Calu3 (cell line): ENCODE measurements around the gene ACAD8. TPM values are rescaled to one million over a fixed set of nuclear protein-coding genes. Genes with fewer than 3 reads are reported as not detected.
A peak's percentile ranks its signal among the peaks of the same experiment; 100 is the strongest.

Experiments
- BruUV-seq: library from RNA; stranded (reverse); fragments of 400-500 nt; replicated peaks from 2 replicates; lab custom pipeline; 2021; lab: Mats Ljungman, UMichigan
- CTCF ChIA-PET: fragments of 300-600 bp; sonication (Branson Sonifier 250); formaldehyde crosslinking; loops from one replicate; lab custom pipeline; 2022; ENCODE audit warnings: antibody characterized with exemption; lab: Charles Lee
- DNase-seq: peaks from one replicate; pipeline ENCODE4 v3.0.0; 2022
- H3K27ac Mint-ChIP-seq: one replicate; pipeline ENCODE4 v1.8.0; 2022; ENCODE audit warnings: mixed read lengths; ENCODE audit not compliant: unreplicated experiment
- H3K27me3 Mint-ChIP-seq: one replicate; pipeline ENCODE4 v1.8.0; 2022; ENCODE audit warnings: mixed read lengths; ENCODE audit not compliant: unreplicated experiment
- H3K36me3 Mint-ChIP-seq: one replicate; pipeline ENCODE4 v1.8.0; 2022; ENCODE audit warnings: mild to moderate bottlenecking, moderate library complexity, mixed read lengths; ENCODE audit not compliant: insufficient read depth, unreplicated experiment
- H3K4me1 Mint-ChIP-seq: one replicate; pipeline ENCODE4 v1.8.0; 2022; ENCODE audit warnings: mild to moderate bottlenecking, low read depth, mixed read lengths; ENCODE audit not compliant: unreplicated experiment
- H3K4me3 Mint-ChIP-seq: one replicate; pipeline ENCODE4 v1.8.0; 2022; ENCODE audit warnings: mild to moderate bottlenecking, low read depth, moderate library complexity, mixed read lengths; ENCODE audit not compliant: unreplicated experiment
- H3K9me3 Mint-ChIP-seq: one replicate; pipeline ENCODE4 v1.8.0; 2022; ENCODE audit warnings: low read depth, mixed read lengths; ENCODE audit not compliant: unreplicated experiment
- intact Hi-C: fragments of 100-400 bp; cut with micrococcal nuclease; formaldehyde crosslinking; loops from one replicate; pipeline ENCODE4 v1.10.0; 2022; ENCODE audit not compliant: unreplicated experiment
- total RNA-seq: library from RNA; stranded (reverse); gene quantifications from 2 replicates; pipeline ENCODE4 v1.2.3, GENCODE V29; 2022
- TF ChIP-seq, protein P1 (sequence below): fragments of 200-600 bp; IDR thresholded peaks from one replicate; pipeline ENCODE4 v1.8.0; 2022; ENCODE audit warnings: antibody characterized with exemption; ENCODE audit not compliant: unreplicated experiment

Gene ACAD8
- total RNA-seq, 1 experiment from 2014 or later = 21.0 TPM

DNA sequence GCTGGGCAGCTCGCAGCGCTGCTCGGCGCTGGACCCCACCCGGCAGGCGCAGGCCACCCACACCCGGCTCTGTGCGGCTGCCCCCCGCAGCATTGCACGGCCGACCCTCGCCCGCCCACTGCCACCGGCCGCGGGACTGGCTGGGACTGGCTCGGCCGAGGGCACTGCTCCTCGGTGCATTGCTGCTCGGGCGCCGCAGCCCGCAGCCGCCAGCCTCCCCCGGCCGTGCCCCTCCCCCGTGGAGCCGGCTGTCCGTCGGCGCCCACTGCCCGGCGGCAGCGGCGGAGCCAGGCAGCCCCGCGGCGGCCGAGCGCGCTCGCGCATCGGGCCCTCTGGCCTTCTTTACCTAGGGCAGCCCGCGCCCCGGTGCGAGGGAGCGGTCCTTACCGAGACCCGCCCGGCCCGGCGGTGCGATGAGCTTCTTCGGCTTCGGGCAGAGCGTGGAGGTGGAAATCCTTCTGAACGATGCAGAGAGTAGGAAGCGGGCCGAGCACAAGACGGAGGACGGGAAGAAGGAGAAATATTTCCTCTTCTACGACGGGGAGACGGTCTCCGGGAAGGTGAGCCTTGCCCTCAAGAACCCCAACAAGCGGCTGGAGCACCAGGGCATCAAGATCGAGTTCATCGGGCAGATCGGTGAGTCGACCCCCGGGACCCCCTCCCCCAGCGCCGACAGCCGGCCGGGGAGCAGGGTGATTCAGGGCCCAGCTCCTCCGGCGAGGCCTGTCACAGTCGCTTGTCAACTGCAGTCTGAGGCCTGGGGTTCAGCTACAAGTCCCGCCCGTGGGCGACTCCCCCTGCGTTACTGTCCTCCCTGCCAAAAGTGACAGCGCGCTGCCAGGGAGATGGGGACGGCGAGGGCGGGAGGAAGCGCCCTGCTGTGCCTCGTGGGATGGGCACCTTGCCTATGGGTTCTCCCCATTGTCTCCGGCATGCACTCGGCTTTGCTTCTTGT lies 28.4 kb upstream of the ACAD8 start:
- Mint-ChIP-seq H3K27ac (peak overlapping the region; percentile 50), H3K9me3 (no peaks in the 10 kb centered on the region), H3K36me3 (peaks cover 33% of the 10 kb centered on the region), H3K4me3 (peak overlapping the region; percentile 88), H3K27me3 (no peaks in the 10 kb centered on the region), H3K4me1 (peaks cover 49% of the 10 kb centered on the region)
- BruUV-seq = no TSS peak
- CTCF ChIA-PET = interaction anchor here (0.5 to 0.7 kb wide), 2 partner anchors 18 to 58 kb away, joined by 3 to 4 read pairs; no protein-coding TSS in a partner anchor
- DNase-seq = peak; percentile 29
- intact Hi-C loops = no loop called here
- TF ChIP-seq, protein P1, sequence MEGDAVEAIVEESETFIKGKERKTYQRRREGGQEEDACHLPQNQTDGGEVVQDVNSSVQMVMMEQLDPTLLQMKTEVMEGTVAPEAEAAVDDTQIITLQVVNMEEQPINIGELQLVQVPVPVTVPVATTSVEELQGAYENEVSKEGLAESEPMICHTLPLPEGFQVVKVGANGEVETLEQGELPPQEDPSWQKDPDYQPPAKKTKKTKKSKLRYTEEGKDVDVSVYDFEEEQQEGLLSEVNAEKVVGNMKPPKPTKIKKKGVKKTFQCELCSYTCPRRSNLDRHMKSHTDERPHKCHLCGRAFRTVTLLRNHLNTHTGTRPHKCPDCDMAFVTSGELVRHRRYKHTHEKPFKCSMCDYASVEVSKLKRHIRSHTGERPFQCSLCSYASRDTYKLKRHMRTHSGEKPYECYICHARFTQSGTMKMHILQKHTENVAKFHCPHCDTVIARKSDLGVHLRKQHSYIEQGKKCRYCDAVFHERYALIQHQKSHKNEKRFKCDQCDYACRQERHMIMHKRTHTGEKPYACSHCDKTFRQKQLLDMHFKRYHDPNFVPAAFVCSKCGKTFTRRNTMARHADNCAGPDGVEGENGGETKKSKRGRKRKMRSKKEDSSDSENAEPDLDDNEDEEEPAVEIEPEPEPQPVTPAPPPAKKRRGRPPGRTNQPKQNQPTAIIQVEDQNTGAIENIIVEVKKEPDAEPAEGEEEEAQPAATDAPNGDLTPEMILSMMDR = no peak

DNA sequence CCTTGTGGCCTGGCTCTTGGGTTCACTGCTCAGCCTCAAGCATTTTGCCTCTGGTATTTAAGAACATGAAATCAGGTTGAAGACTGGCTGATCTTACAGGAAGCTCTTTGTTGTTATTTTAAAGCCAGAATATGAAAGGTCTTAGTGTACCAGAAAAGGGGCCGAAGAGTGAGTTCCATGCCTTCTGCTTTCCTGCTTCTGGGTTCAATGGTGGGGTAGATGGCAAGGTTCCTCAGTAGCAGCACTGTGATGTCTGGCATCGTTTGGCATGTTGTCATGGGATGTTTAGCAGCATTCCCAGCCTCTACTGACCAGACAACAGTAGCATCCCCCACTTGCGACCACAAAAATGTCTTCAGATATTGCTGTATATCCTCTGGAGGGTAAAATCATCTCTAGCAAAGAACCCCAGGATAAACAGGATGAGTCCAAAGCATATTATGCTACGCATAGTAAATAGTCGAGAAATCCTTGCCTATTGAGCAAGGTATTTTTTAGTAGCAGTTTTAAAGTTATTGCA lies 26.5 kb upstream of the ACAD8 start:
- intact Hi-C loops = no loop called here
- no peak for DNase-seq
- CTCF ChIA-PET = interaction anchor here (0.6 kb wide), 1 partner anchor 125 kb away, joined by 5 read pairs; no protein-coding TSS in a partner anchor
- H3K4me3 Mint-ChIP-seq = no peak overlapping the region
- H3K27me3 Mint-ChIP-seq = no peaks in the 10 kb centered on the region
- no peak overlapping the region for H3K27ac Mint-ChIP-seq
- no peaks in the 10 kb centered on the region for H3K9me3 Mint-ChIP-seq
- peaks cover 48% of the 10 kb centered on the region for H3K4me1 Mint-ChIP-seq
- TF ChIP-seq, protein P1 = no peak
- H3K36me3 Mint-ChIP-seq = peaks cover 33% of the 10 kb centered on the region
- no TSS peak for BruUV-seq

DNA sequence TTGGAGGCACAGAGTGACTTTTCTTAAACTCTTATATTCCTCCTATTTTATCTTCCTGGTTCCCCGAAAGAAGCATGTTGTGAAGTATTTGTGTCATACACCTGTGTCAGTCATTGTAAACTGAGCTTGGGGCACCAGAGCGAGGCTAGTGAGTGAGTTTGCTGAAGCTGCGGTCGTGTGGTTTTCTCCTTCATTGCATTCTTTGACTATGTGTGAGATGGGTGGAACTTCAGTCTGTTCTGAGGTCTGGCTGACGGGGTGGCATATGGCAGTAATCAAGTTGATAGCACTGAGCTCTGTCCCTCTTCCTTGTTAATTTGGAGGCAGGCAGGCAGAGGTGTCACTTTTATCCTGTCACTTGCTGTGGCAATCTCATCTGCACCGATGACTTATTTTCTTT lies 24.7 kb upstream of the ACAD8 start:
- TF ChIP-seq, protein P1 = no peak
- Mint-ChIP-seq H3K9me3 (no peaks in the 10 kb centered on the region), H3K4me1 (peaks cover 34% of the 10 kb centered on the region), H3K27me3 (no peaks in the 10 kb centered on the region), H3K4me3 (no peak overlapping the region), H3K36me3 (peaks cover 23% of the 10 kb centered on the region), H3K27ac (no peak overlapping the region)
- intact Hi-C loops = no loop called here
- no TSS peak for BruUV-seq
- DNase-seq = no peak
- CTCF ChIA-PET = interaction anchor here (0.7 kb wide), 1 partner anchor 26 kb away, joined by 3 read pairs; no protein-coding TSS in a partner anchor

DNA sequence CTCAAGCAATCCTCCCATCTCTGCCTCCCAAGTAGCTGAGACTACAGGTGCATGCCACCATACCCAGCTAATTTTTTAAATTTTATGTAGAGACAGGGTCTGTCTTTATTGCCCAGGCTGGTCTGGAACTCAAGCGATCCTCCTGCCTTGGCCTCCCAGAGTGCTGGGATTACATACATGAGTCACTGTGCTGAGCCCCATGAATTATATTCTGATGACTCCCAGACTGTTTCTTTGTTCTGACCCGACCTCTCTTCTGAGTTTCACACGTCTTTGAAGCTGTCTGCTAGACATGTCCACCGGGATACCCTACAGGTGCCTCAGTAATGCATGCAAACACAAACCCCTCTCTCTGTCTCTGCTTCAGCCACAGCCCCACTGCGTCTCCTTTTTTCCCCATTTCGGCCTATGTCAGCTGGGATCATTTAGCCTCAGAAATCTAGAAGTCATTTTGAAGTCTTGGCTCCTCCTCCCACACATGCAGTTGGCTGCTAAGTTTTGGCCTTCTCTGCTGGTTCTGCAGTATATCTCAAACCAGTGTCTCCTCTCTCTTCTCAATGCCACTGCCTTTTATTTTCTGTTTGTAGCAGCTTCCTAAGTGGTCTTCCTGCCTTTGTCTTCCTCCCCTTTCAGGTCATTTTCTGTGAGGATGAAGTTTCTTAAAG lies 24.1 kb upstream of the ACAD8 start:
- CTCF ChIA-PET = interaction anchor here (0.7 kb wide), 1 partner anchor 26 kb away, joined by 3 read pairs; no protein-coding TSS in a partner anchor
- no peak overlapping the region for H3K4me3 Mint-ChIP-seq
- DNase-seq = no peak
- intact Hi-C loops = no loop called here
- H3K27ac Mint-ChIP-seq = no peak overlapping the region
- peaks cover 34% of the 10 kb centered on the region for H3K4me1 Mint-ChIP-seq
- no TSS peak for BruUV-seq
- TF ChIP-seq, protein P1 = no peak
- peaks cover 16% of the 10 kb centered on the region for H3K36me3 Mint-ChIP-seq
- H3K9me3 Mint-ChIP-seq = no peaks in the 10 kb centered on the region
- H3K27me3 Mint-ChIP-seq = no peaks in the 10 kb centered on the region
